ENCODE measurements around the gene CISD2.
"Not testable (repeated sequence)": the region's sequence is repeated elsewhere in the genome, so short reads cannot be mapped to it uniquely, and the experiment has no call there.

DNA sequence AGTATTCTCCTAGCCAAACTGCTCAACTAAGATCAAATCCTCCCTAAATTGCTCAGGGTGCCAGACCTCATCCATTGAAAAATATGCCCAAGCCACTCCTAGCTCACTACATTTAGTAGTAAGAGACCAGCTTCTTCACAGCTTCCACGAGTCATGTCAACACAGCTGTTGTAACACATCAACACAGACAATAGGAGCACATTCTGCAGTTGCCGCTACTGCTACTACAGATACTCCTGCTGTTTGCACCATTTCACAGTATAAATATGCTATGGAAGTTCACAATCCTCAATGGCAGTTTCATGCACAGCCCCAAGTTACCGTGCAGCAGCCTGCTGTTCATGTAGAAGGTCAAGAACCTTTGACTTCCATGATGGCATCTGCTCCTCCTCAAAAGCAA, 28.8 kb downstream of the CISD2 start:
- TF ChIP-seq, protein P1, sequence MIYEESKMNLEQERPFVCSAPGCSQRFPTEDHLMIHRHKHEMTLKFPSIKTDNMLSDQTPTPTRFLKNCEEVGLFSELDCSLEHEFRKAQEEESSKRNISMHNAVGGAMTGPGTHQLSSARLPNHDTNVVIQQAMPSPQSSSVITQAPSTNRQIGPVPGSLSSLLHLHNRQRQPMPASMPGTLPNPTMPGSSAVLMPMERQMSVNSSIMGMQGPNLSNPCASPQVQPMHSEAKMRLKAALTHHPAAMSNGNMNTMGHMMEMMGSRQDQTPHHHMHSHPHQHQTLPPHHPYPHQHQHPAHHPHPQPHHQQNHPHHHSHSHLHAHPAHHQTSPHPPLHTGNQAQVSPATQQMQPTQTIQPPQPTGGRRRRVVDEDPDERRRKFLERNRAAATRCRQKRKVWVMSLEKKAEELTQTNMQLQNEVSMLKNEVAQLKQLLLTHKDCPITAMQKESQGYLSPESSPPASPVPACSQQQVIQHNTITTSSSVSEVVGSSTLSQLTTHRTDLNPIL (CRISPR knock-in tag; IDR thresholded peaks at IDR 0.05; ENCODE audit: low read depth) = not testable (repeated sequence)
- TF ChIP-seq OSR1 (CRISPR knock-in tag; IDR thresholded peaks at IDR 0.05); CSRNP3 (CRISPR knock-in tag; IDR thresholded peaks at IDR 0.05); TCF4 (CRISPR knock-in tag; IDR thresholded peaks at IDR 0.05; ENCODE audit: borderline replicate concordance): not testable (repeated sequence)

Measured in SK-N-SH treated with all-trans-retinoic acid at 6 μM for 48 hours (cell line).